Measurements from ENCODE around the gene PPFIA3.

DNA sequence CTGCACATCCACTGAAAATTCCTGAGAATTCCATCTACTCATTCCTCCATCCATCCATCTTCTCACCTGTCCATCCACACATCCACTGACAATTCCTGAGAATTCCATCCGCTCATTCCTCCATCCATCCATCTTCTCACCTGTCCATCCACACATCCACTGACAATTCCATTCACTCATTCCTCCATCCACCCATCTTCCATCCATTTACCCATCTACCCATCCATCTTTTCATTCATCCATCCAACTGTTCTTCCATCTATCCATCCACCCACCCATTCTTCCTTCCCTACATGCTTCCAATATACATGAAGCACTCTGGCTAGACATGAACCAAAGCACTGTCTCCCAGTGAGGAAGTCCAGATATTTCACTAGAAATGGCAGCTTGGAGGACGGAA is 53.9 kb downstream of the PPFIA3 start:
- no peak for TF ChIP-seq NR2C2 (CRISPR knock-in tag; IDR thresholded peaks at IDR 0.05)
- no peak for TF ChIP-seq FOXP1 (CRISPR knock-in tag; IDR thresholded peaks at IDR 0.05; ENCODE audit: borderline replicate concordance)
- TF ChIP-seq, protein P1, sequence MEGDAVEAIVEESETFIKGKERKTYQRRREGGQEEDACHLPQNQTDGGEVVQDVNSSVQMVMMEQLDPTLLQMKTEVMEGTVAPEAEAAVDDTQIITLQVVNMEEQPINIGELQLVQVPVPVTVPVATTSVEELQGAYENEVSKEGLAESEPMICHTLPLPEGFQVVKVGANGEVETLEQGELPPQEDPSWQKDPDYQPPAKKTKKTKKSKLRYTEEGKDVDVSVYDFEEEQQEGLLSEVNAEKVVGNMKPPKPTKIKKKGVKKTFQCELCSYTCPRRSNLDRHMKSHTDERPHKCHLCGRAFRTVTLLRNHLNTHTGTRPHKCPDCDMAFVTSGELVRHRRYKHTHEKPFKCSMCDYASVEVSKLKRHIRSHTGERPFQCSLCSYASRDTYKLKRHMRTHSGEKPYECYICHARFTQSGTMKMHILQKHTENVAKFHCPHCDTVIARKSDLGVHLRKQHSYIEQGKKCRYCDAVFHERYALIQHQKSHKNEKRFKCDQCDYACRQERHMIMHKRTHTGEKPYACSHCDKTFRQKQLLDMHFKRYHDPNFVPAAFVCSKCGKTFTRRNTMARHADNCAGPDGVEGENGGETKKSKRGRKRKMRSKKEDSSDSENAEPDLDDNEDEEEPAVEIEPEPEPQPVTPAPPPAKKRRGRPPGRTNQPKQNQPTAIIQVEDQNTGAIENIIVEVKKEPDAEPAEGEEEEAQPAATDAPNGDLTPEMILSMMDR (IDR thresholded peaks at IDR 0.05), result no peak
- no peak for TF ChIP-seq SMAD4 (CRISPR knock-in tag; IDR thresholded peaks at IDR 0.05)
- TF ChIP-seq ESRRA (CRISPR knock-in tag; IDR thresholded peaks at IDR 0.05; ENCODE audit: borderline replicate concordance), result no peak
